Measurements from ENCODE around the gene SPATA32. TPM values are rescaled to one million over a fixed set of nuclear protein-coding genes. Genes with fewer than 3 reads are reported as not detected.
A peak's percentile ranks its signal among the peaks of the same experiment; 100 is the strongest.

Gene SPATA32
- total RNA-seq, 1 donor from 2014 or later, result not detected

DNA sequence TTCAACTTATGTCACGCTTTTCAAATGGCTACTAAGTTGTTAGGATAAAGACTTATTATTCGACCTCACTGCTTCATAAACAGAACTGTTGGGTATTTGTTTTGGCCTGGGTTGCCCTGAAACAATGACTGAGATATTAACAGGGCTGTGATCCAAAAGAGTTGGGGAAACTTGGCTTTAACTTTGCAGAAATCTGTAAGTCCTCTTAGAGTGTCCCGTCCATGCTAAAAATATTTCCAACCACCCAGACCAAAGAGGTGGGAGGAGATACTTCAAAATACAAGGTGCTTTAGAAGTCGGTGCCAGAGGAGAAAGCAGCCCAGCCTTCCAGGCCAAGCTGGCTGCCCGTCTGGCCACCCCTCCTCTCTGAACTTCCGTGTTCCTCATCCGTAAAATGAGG lies 16.1 kb upstream of the SPATA32 start:
- no peak for DNase-seq (ENCODE audit: low spot score)

DNA sequence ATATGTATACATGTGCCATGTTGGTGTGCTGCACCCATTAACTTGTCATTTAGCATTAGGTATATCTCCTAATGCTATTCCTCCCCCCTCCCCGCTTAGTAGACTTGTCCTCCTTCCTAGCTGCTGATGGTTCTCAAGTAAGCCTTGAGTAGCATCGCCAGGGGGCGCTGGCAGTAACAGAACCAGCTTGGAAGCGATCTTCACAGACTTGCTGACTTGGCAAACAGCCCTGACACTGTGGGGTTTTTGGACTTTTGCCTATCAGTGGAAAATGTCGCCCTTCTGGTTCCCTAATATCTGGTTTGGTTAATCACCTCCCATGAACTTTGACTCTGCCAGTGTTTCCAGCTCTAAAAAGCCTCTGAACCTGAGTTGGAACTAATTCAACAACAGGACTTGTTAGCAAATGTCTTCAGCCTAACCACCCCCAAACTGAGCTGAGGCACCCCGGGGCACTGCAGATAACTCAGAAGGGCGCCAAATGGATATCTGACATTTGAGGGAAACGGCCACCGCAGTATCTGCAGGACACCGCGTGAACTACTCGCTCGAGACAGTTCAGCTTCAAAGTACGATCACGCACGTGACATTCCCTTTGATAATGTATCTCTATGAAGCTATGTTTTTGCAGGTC lies 15.4 kb upstream of the SPATA32 start:
- peak; percentile 96 for DNase-seq (ENCODE audit: low spot score)
- intact Hi-C loops (cut with DNase I), result loop anchor here (1.0 to 5.0 kb wide), 3 partner anchors 39 to 108 kb away; partner anchors contain the start of genes FMNL1 and MAP3K14

More for the DNA sequence above, 16.1 kb upstream of the SPATA32 start:
- intact Hi-C loops (cut with DNase I), result loop anchor here (1.0 to 5.0 kb wide), 3 partner anchors 39 to 107 kb away; partner anchors contain the start of genes FMNL1 and MAP3K14

DNA sequence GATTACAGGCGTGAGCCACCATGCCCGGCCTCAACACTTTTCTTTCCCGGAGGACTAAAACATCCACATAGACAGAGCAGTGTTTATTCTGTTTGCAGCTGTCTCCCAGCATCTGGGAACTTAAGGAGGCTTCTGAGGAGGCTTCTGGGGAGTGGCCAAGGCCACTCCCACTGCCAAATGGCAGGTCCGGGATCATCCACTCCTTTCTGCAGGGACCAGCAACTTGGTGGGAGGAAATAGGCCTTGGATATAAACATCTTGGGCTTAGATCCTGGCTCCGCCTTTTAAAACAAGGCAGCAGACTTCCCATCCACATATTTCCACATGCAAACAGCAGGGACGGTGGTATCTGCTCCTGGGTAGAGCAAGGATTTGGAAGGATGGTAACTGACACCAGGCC lies 14.1 kb upstream of the SPATA32 start:
- intact Hi-C loops (cut with DNase I), result loop anchor here (2.0 to 5.0 kb wide), 2 partner anchors 41 to 54 kb away; partner anchors contain the start of genes FMNL1 and MAP3K14
- DNase-seq (ENCODE audit: low spot score), result no peak

DNA sequence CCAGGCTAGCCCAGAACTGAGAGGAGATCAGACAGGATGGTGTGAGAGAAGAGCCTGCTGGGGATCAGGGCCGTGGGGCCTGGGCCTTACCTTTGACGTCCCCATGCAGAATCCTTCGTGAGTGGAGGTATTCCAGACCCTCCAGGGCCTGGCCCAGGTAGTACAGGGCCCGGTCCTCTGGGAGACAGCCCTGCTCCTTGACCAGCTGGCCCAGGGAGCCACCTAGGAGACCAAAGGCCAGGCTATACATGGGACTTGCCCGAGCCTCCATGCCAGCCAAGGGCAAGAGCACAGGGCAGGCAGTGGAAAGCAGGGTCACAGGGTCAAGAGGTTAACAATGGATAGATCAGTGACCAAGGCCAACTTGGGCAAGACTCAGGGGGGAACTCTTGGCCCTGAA lies 12.1 kb upstream of the SPATA32 start:
- no peak for DNase-seq (ENCODE audit: low spot score)
- intact Hi-C loops (cut with DNase I), result no loop called here

DNA sequence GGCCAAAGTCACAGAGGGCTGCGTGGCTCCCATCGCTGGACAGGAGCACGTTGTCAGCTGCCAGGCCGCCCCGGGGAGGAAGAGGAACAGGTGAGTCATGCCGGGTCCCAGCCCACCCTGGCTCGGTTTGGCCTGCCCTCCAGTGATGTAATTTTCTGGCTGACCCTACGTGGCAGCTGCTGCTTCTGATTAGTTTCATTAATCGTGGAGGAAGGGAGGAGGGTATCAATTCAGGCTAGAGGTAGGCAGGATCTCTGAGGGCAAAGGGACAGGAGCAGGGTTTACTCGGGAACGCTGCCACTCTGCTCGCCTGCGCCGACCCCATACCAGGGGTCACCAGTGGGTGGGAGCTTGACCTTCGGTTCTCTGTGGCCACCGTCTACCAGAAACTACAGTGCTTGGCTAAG lies 11.7 kb upstream of the SPATA32 start:
- intact Hi-C loops (cut with DNase I), result no loop called here
- no peak for DNase-seq (ENCODE audit: low spot score)

DNA sequence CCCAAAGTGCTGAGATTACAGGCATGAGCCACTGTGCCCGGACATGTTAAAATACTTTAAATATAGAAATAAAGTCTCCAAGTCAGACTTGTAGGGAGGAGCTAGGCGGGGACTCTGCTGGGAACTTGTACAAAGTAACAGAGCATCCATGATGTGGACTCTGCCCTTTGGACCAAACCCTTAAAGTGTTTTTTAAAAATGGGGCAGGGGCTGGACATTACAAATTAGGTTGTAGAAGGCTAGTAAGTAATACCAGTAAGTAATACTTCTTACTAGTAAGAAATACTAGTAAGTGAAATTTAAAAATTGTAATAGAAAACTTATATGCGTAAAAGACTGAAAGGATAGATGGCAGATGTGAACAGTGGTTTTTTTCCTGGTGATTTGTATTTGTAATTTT lies 9.7 kb upstream of the SPATA32 start:
- no peak for DNase-seq (ENCODE audit: low spot score)
- intact Hi-C loops (cut with DNase I), result no loop called here

DNA sequence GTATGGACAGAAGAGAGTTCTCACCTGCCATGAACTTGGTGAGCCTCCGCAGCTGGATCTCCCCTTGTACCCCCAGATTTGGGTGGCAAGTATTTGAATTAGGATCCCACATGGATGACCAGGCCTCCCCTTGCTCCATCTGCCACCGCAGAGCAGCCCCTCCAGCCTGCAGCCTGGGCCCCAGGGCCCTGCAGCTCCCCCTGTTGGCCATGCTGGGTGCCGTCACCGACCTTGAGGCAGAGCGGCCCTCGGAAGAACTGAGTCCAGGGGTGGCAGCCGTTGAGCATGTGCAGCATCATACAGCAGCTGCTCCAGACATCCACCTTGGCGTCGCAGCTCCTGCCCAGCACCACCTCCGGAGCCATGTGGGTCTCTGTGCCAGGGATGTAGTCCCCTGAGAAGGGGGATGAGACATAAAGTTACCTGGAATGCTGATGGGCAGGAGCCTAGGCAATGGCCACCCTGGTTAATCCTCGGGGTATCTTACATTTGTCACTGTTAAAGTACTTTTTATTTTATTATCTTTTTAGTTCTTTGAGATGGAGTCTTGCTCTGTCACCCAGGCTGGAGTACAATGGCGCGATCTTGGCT lies 9.0 kb upstream of the SPATA32 start:
- no peak for DNase-seq (ENCODE audit: low spot score)
- intact Hi-C loops (cut with DNase I), result no loop called here

DNA sequence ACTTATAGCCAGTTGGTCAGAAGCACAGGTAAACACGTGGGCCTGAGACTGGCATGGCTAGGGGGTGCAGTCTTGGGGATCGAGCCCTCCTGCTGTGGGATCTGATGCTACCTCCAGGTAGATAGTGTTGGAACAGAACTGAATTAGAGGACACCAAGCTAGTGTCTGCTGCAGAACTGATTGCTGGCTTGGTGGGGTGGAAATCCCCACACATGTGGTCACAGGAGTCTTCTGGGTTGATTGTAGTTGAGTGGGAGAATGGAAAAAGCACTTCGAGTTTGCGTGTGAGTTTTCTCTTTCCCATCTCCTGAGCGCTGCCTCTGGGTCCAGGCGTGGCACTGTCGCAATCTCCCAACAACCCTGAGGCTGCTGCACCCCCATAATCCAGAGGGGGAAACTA lies 8.0 kb upstream of the SPATA32 start:
- intact Hi-C loops (cut with DNase I), result no loop called here
- no peak for DNase-seq (ENCODE audit: low spot score)

DNA sequence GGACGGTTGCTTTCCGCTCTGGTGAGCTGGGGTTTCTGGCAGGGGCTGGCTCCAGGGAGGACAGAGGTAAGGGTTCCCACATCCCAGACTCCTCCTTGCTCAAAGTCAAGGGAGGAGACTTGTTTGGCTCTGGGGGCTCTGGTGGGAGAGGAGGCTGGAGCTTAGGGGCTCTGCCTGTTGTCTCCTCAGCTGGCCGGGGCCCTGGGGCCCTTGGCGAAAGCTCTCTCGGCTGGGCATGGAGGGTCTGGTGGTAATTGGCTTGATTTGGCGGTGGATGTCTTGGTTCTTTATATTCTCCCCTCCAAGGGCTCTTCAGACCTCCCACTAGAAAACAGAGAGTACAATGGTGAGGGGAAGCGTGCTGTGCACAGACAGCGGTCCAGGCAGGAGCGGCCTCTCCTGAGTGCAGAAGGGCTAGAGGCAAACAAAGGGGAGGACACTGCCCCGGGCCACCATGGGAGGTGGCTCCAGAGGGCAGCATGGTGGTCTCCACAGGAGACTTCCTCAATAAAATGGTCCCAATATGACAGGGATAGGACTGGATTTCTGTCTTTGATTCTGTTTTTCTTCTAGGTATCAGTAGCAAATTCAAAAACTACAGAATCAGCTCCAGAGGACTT lies 5.7 kb upstream of the SPATA32 start:
- intact Hi-C loops (cut with DNase I), result no loop called here
- no peak for DNase-seq (ENCODE audit: low spot score)

DNA sequence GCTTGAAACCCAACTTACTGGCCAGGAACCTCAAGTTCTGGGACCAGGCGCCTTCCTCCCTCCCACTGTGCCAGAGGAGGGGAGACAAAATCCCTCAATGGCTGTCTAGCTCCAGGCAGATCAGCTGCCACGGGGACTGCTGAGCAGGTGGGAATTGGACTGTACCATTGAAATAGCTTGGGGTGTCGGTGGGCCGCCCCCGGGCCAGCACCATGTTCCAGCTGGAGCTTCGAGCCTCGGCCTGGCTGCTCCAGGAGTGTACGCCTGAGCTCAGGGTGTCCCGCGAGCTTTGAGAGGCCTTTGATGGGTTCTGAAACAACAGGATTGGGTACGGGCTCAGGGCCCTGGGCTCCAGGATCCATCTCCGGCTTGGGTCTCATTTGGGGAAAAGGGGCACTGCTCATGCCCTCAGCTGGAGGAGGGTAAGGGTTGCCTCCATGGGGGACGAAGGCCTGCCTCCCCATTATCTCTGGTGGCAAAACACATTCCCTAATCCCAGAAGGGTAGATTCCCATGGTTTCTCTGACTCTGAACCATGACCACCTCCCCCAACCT lies 4.6 kb upstream of the SPATA32 start:
- no peak for DNase-seq (ENCODE audit: low spot score)
- intact Hi-C loops (cut with DNase I), result no loop called here

DNA sequence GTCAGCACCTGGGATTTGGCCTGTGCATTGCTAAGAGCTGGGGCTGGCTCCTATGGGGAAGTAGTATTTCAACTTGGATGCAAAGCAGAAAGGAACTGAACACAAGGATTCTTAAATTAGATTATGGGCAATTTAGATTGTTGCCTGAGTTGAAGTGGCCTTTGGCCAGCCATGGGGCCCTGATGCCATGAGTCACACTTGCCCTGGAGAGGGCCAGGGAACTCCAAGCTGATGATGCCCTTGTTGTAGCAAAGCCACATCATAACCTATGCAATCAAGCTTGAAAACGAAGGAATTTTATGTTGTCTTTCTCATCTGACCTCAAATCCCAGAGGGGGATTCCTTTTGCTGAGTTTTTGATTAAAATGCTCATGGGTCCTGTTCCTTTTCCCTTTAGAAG lies 3.9 kb upstream of the SPATA32 start:
- no peak for DNase-seq (ENCODE audit: low spot score)
- intact Hi-C loops (cut with DNase I), result no loop called here

DNA sequence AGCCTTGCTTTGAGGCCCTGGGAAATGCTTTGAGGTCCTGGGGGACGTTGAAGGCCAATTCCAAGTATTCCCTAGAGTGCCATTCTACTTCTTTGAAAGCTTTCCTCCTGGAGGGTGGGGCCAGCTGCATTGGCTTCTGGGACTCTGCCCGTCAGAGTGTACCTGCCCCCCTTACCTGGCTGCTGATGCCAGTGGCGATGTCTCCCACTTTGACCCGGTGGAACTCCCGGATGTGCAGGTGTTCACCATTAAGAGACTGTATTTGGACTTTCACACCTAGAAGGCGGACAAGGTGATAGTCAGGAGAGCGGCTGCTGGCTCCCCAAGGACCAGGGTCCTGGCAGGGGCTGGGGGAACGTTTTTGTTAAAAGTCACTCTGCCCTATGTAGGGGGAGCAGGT lies 3.1 kb upstream of the SPATA32 start:
- intact Hi-C loops (cut with DNase I), result no loop called here
- DNase-seq (ENCODE audit: low spot score), result no peak

DNA sequence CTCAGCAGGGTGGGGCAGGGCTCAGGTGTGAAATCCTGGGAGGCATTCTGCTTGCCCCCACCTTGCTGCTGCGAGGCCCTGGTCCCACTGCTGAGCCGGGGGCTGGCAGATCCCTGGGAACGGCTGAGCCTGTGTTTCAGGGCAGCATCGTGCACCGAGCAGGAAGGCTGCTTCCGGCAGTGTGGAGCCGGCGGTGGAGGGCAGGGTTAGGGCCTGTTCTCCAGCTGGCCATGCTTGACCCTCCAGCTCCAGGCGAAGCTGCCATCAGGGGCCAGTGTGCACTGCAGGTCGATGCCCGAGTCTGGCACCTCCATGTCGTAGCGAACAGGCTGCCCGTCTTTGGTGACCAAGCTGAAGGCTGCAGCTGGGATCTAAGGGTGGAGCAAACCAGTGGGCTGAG lies 2.5 kb upstream of the SPATA32 start:
- no peak for DNase-seq (ENCODE audit: low spot score)
- intact Hi-C loops (cut with DNase I), result no loop called here

DNA sequence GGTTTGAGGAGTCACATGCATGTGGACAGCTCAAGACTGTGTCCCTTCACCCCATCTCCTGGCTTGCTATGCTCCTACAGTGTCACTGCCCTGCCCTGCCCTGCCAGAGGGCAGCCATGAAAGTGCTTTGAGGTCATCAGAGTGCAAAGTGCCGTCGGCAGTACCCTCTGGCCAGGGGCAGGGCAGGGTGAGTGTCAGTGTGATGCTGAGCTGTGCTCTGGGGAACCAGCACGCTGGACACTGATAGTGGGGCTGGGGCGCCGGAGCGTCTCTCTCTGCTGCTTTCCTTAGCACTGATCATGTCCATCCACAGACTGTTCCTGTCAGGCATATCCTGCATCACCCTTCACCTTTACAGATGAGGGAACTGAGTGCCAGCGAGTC lies 1.6 kb upstream of the SPATA32 start:
- intact Hi-C loops (cut with DNase I), result no loop called here
- DNase-seq (ENCODE audit: low spot score), result no peak

DNA sequence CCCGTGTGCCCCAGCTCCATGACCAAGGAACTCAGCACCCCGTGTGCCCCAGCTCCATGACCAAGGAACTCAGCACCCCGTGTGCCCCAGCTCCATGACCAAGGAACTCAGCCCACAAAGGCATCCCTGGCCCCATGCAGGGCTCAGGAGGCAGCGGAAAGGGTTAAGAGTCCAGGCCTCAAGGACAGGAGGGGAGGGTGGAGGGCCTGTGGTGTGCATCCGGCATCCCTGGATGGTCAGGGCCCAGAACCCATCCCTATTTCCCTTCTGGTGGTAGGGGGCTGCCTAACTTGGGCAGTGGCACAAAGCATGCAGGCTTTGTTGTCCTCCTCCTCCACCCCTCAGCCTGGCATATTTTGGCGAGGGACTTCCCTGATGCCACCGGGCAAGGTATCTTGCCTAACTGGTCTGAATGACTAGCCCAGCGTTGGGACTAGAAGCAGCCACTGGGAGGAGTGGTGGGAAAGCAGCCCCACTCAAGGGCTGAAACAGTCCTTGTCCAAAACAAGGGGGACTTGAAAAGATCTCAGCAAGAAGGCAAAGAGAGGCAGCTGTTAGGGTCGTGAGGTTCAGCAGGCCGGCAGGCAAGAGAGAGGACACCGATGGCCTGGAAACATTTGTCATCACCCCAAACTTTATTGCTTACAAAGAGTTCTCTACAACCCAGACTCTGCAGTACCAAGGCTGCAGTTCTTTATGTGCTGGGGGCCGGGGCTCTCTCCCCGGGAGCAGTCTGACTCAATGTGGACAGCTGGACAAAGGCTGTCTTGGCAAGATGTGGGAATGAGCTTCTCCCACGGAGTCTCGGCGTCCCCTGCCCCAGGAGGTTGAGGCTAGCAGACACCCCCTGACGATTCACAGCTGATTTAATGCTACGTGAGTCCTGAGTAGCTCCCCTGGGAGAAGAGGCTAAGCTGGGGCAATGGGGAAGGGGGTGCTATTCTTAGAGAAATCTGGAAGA lies 902 bp upstream of the SPATA32 start:
- DNase-seq (ENCODE audit: low spot score), result no peak
- intact Hi-C loops (cut with DNase I), result no loop called here

DNA sequence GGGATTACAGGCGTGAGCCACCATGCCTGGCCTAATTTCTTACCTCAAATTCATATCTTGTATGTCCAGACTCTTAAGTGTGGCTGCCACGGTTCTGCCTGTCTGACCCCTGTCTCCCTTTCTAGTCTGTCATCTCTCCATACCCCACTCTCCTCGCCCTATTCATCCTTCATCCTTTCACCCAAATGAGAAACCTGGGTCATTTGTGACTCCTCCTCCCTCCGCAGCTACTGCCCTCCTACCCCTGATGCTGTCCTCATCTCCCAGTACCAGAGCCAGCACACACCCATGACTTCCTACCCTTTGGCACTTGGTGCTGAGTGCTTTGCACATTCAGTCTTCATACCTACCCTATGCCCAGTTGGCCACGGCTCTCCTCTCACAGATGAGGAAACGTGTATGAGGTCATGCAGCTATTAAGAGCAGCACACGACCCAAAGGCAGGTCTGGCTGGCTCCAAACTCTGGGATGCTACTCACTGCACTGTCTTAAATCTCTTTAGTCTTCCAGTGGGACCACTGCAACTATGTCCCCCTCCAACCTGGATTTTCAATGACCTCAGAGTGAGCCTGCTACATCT lies 1.6 kb downstream of the SPATA32 start:
- intact Hi-C loops (cut with DNase I), result no loop called here
- DNase-seq (ENCODE audit: low spot score), result peak; percentile 80

DNA sequence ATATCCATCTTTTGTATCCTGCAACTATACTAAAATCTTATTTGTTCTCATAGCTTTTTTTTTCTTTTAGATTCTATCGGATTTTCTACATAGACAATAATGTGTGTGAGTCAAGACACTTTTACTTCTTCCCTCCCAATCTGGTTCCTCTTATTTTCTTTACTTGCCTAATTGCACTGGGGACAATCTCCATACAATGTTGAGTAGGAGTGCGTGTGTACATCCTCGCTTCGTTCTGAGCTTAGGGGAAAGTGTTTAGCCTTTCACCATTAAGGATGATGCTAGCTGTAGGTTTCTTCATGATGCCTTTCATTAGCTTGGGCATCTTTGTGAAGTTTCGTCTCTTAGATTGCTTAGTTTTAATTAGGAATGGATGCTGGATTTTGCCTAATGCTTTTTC lies 2.9 kb downstream of the SPATA32 start:
- intact Hi-C loops (cut with DNase I), result no loop called here

DNA sequence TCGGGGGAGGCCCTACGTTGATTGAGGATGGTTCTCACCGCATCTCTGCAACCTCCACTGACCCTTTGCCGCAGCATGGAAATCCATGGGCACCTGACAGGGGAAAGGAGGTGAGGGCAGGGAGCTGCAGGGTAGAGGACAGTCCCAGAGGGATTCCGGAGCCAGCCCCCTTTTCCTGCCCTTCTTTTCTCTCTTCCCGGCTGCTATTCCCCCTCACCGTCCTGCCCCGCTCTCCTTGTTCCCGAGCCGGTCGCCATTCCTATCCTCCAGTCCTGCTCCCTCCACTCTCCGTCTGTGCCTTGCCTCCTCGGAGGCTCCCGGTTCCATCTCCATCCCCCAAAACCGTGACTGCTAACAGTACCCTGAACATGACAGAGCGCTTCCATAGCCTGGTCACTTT lies 4.8 kb downstream of the SPATA32 start:
- DNase-seq (ENCODE audit: low spot score), result no peak
- intact Hi-C loops (cut with DNase I), result no loop called here

More for the DNA sequence above, 2.9 kb downstream of the SPATA32 start:
- DNase-seq (ENCODE audit: low spot score), result no peak
